Measurements from ENCODE around the gene ZNF423.

Gene ZNF423

GRCh38 chr16:49619811-49620157 is 236.1 kb downstream of the ZNF423 start:
- peak; percentile 15 for DNase-seq

- DNase-seq = peak; percentile 4
Measured at GRCh38 chr16:49618955-49619354, 237.0 kb downstream of the ZNF423 start.

- peak; percentile 19 for DNase-seq
Measured at GRCh38 chr16:49617710-49618330, 238.1 kb downstream of the ZNF423 start.

- peak; percentile 29 for DNase-seq
Measured at GRCh38 chr16:49617016-49617629, 238.8 kb downstream of the ZNF423 start.

- peak; percentile 38 for DNase-seq
Measured at GRCh38 chr16:49615576-49615975, 240.3 kb downstream of the ZNF423 start.

GRCh38 chr16:49610983-49611382 is 244.9 kb downstream of the ZNF423 start:
- DNase-seq = no peak

GRCh38 chr16:49608779-49609178 is 247.1 kb downstream of the ZNF423 start:
- peak; percentile 78 for DNase-seq

GRCh38 chr16:49608098-49608497 is 247.8 kb downstream of the ZNF423 start:
- DNase-seq = peak; percentile 60

- peak; percentile 32 for DNase-seq
Measured at GRCh38 chr16:49605536-49606254, 250.2 kb downstream of the ZNF423 start.

GRCh38 chr16:49604602-49605001 is 251.3 kb downstream of the ZNF423 start:
- DNase-seq = peak; percentile 29

- peak; percentile 40 for DNase-seq
Measured at GRCh38 chr16:49603956-49604355, 252.0 kb downstream of the ZNF423 start.

- DNase-seq = no peak
Measured at GRCh38 chr16:49602976-49603310, 253.0 kb downstream of the ZNF423 start.

GRCh38 chr16:49602201-49602975 is 253.5 kb downstream of the ZNF423 start:
- DNase-seq = peak; percentile 50

GRCh38 chr16:49601576-49601975 is 254.3 kb downstream of the ZNF423 start:
- DNase-seq = peak; percentile 36

- DNase-seq = peak; percentile 35
Measured at GRCh38 chr16:49600976-49601375, 254.9 kb downstream of the ZNF423 start.

GRCh38 chr16:49600536-49600935 is 255.4 kb downstream of the ZNF423 start:
- DNase-seq = peak; percentile 49

GRCh38 chr16:49599704-49600103 is 256.2 kb downstream of the ZNF423 start:
- peak; percentile 18 for DNase-seq

- no peak for DNase-seq
Measured at GRCh38 chr16:49599281-49599680, 256.6 kb downstream of the ZNF423 start.

- DNase-seq = peak; percentile 50
Measured at GRCh38 chr16:49598383-49599170, 257.3 kb downstream of the ZNF423 start.

- peak; percentile 46 for DNase-seq
Measured at GRCh38 chr16:49597796-49598195, 258.1 kb downstream of the ZNF423 start.

- peak; percentile 54 for DNase-seq
Measured at GRCh38 chr16:49596648-49597291, 259.1 kb downstream of the ZNF423 start.

GRCh38 chr16:49596068-49596467 is 259.8 kb downstream of the ZNF423 start:
- DNase-seq = peak; percentile 72

Measured in islet precursor cell (in vitro differentiated cells).